Measurements from ENCODE around the gene MYO1B.

The MYO1B gene

DNA sequence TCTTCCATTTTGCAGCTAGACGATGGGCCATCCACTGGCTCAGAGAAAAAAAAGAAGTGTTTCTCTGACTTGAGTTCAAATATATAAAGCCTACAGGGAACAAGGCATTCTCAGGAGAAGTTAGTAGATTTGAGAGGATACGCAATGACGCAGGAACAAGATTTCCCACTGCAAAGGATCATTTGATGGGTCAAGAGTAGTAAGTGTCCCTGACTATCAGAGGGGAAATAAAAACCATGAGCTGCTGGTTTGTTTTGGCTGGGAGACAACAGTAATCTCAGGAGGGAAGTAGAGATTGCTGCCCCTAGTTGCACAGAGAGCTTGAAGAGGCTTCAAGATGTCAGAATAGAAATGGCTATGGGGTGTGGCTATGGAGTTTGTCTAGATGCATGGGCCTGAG, 22.3 kb upstream of the MYO1B start:
- no peak overlapping the region for H3K4me3 ChIP-seq (replicated peaks; ENCODE audit: low read depth, low read length)
- DNase-seq (ENCODE audit: extremely low read depth, low read depth): no peak
- TF ChIP-seq, protein P1, sequence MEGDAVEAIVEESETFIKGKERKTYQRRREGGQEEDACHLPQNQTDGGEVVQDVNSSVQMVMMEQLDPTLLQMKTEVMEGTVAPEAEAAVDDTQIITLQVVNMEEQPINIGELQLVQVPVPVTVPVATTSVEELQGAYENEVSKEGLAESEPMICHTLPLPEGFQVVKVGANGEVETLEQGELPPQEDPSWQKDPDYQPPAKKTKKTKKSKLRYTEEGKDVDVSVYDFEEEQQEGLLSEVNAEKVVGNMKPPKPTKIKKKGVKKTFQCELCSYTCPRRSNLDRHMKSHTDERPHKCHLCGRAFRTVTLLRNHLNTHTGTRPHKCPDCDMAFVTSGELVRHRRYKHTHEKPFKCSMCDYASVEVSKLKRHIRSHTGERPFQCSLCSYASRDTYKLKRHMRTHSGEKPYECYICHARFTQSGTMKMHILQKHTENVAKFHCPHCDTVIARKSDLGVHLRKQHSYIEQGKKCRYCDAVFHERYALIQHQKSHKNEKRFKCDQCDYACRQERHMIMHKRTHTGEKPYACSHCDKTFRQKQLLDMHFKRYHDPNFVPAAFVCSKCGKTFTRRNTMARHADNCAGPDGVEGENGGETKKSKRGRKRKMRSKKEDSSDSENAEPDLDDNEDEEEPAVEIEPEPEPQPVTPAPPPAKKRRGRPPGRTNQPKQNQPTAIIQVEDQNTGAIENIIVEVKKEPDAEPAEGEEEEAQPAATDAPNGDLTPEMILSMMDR (IDR thresholded peaks at IDR 0.05; ENCODE audit: low read depth, low read length, missing control alignments): no peak

DNA sequence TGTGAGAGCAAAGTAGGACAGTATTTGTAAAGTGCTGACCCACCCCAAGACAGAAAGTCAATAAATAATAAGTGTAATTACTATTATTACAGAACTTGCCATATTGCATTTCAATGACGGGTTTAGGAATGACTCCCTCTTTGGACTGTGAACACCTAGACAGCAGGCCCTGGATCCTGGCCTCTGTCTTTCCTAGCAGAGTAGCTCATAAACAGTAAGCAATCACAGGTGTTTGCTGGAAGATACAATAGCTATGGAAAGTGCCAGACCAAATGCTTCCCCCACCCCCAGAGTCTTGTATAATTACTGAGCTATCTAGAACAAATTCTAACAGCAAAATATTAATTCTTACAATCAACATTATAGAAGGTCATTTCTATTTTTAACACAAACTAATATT, 20.1 kb upstream of the MYO1B start:
- H3K4me3 ChIP-seq (replicated peaks; ENCODE audit: low read depth, low read length): no peak overlapping the region
- TF ChIP-seq, protein P1 (IDR thresholded peaks at IDR 0.05; ENCODE audit: low read depth, low read length, missing control alignments): no peak
- no peak for DNase-seq (ENCODE audit: extremely low read depth, low read depth)

DNA sequence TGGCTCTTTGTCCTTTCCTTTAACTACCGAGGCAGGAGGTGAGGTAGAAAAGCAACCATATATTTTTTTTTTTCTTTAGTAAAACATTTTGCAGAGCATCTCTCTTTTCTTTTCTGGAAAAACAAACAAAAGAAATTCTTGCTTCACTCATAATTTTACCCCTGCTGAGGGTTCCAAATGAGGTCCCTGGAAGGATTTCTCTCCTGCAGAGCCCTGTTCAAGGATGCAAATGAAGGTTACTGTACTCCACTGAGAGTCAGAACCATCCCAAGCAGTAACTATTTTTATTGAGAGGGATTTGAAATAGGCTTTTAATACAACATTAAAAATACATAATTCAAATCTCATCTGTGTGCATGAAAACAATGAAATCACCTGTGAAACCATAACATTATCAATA, 19.5 kb upstream of the MYO1B start:
- no peak overlapping the region for H3K4me3 ChIP-seq (replicated peaks; ENCODE audit: low read depth, low read length)
- TF ChIP-seq, protein P1 (IDR thresholded peaks at IDR 0.05; ENCODE audit: low read depth, low read length, missing control alignments): no peak
- no peak for DNase-seq (ENCODE audit: extremely low read depth, low read depth)

DNA sequence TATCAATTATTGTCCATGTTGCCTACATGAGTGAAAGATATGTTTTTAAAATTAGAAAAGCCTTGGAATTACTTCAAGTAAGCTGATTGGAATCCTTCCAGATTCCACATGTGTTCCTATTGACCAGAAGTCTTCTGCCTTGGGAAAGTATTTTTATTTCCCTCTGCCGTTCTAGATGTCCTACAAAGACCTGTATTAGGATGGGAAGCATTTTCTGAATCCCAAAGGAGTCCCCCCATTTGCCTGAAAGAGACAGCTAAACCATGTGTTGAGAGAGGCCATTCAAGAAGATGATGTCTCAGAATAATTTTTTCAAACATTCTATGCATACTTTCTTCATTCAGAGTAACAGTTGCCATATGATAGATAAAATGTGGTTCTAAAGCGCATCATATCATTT, 19.0 kb upstream of the MYO1B start:
- no peak for DNase-seq (ENCODE audit: extremely low read depth, low read depth)
- TF ChIP-seq, protein P1 (IDR thresholded peaks at IDR 0.05; ENCODE audit: low read depth, low read length, missing control alignments): no peak
- no peak overlapping the region for H3K4me3 ChIP-seq (replicated peaks; ENCODE audit: low read depth, low read length)

DNA sequence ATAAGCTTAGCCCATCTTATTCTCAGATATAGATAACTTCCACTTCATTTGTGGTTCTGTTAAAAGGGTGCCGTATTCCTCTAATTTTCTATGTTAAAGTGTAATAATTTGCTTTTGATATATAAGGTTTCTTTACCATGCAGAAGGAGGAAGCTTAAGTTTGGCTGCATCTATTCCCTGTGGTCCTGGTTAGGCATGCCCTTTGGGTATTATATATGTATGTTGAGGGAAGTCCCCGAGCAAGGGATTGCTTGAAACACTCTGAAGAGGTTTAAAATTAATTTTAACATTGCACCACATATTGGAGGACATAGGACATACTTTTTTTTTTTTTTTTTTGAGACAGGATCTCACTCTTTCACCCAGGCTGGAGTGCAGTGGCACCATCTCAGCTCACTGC, 16.9 kb upstream of the MYO1B start:
- TF ChIP-seq, protein P1 (IDR thresholded peaks at IDR 0.05; ENCODE audit: low read depth, low read length, missing control alignments): no peak
- no peak overlapping the region for H3K4me3 ChIP-seq (replicated peaks; ENCODE audit: low read depth, low read length)
- no peak for DNase-seq (ENCODE audit: extremely low read depth, low read depth)

DNA sequence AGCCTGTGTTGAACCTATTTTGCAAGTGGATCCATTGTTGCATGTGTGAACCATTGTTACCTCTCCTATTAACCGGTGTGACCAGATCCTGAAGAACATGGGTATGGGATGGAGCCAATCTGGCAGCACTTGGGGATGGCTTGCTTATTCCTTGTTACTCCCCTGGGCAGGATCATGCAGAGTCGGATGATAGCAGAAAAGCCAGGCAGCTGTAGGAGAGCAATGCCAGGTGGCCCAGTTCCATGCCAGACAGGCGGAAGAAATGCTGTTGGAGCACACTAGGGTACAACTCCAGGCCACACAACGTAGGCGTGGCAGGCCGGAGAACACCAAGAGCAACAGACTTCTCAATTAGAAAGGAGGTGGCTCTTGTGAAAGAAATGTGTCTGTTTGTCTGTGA, 16.3 kb upstream of the MYO1B start:
- TF ChIP-seq, protein P1 (IDR thresholded peaks at IDR 0.05; ENCODE audit: low read depth, low read length, missing control alignments): no peak
- DNase-seq (ENCODE audit: extremely low read depth, low read depth): no peak
- no peak overlapping the region for H3K4me3 ChIP-seq (replicated peaks; ENCODE audit: low read depth, low read length)

DNA sequence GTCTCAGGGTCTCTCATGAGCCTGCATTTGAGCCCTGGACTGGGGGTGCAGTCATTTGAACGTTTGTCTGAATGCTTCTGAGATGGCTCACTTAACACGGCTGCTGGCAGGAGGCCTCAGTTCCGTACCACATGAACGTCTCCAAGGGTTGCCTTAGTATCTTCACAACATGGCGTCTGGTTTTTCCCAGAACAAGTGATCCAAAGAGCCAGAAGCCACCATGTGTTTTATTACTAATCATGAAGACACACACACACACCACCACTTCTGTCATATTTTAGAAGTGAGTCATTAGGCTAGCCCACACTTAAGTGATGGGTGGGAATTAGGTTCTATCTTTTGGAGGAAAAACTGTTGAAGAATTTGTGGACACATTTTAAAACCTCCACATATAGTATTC, 15.0 kb upstream of the MYO1B start:
- H3K4me3 ChIP-seq (replicated peaks; ENCODE audit: low read depth, low read length): no peak overlapping the region
- TF ChIP-seq, protein P1 (IDR thresholded peaks at IDR 0.05; ENCODE audit: low read depth, low read length, missing control alignments): no peak
- peak; percentile 79 for DNase-seq (ENCODE audit: extremely low read depth, low read depth)
